HS-27A (cell line): ENCODE data around the gene FRK.
"Not testable (repeated sequence)": the region's sequence is repeated elsewhere in the genome, so short reads cannot be mapped to it uniquely, and the experiment has no call there.

Experiments used
- DNase-seq: peaks from one replicate; pipeline ENCODE4 v3.0.0-alpha.2; 2012; ENCODE audit warnings: low read depth, missing footprints

The FRK gene, protein sequence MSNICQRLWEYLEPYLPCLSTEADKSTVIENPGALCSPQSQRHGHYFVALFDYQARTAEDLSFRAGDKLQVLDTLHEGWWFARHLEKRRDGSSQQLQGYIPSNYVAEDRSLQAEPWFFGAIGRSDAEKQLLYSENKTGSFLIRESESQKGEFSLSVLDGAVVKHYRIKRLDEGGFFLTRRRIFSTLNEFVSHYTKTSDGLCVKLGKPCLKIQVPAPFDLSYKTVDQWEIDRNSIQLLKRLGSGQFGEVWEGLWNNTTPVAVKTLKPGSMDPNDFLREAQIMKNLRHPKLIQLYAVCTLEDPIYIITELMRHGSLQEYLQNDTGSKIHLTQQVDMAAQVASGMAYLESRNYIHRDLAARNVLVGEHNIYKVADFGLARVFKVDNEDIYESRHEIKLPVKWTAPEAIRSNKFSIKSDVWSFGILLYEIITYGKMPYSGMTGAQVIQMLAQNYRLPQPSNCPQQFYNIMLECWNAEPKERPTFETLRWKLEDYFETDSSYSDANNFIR

DNA sequence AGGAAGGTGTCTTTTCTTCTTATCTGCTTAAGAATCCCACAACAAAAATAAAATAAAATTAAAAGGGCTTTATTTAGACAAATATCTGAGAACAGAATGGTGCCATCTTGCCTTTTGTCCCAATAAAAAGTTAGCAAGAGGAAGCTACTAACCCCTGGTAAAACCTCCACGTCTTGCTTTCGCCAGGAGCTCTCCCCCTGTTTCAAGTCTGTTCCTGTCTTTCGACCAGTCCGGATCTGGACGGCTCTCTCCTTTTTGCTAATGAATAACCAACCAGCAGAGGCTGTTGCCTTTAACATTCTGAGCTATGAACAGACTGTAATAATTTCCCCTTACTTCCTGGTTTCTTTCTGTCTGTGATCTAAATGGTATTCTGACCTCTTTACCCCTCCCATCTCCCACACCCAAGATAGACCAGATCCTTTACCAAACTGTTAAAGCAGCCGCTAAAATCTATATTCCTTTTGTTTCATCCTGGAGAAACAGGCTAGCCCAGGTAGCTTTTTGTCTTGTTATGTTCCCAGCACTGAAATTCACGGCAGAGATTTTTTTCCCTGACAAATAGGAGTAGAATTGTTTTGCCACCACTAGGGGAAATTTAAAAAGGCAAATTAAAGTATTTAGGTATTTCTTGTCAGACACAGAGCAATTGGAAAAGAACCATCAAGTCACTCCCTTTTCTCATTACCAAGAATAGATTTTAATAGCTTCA, at the start of gene FRK:
FRK (minus strand) TSS at position 320 of the 712 bp plus-strand sequence. CDS start 580 bp downstream, outside the sequence.
- no peak for DNase-seq

DNA sequence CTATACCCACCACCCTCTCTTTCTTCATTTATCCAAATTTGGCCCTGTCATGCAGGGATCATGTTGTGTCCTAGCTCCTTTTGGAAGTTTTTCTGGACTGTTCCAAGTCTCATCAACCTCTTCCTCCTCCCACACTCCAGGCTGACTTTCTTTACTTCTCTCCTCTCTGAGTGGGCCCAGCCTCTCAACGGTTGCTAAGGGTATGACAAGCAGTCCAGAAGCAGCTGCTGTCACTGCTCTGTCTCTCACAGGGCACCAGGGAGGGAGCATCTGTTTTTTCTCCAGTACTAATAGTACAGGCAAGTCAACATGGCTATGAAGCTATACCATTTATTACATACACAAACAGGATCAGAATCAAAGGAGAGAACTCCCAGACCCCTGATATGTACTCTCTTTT, 48.1 kb upstream of the FRK start:
- DNase-seq, result no peak

DNA sequence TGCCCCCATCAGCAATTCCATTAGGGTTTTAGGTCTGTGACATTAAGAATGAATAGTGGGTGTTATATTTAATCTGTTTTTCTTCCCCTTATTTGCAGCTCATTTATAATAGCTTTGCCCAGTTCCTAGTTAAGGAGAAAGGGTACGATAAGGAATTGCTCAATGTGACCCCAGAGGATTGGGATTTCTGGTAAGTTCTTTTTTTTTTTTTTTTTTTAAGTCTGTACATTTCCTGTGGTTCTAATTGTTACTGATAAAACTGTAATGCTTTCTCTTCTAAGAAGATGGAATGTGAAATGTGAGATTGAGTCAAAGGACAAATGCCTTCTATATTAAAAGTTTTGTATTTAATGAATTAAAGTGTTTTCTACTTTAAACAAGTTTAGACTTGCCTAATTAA, 45.5 kb upstream of the FRK start:
- no peak for DNase-seq

DNA sequence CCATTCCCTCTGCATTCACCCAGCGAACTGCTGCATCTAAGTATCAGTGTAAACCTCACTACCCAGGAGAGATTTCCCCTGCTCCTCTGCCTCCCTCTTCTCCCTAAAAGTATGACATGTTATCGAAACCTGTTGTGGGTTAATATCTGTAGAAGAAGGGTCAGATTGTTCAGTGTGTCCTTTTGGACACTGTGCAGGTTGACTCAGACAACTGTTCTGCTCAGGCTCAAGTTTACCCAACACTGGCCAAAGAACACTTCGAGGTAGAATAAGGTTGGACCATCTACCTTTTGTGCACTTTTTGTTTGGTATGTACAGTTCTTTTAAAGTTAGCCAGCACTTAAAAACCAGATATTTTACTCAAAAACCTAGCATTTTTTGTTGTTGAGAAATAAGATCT, 44.6 kb upstream of the FRK start:
- DNase-seq, result no peak

DNA sequence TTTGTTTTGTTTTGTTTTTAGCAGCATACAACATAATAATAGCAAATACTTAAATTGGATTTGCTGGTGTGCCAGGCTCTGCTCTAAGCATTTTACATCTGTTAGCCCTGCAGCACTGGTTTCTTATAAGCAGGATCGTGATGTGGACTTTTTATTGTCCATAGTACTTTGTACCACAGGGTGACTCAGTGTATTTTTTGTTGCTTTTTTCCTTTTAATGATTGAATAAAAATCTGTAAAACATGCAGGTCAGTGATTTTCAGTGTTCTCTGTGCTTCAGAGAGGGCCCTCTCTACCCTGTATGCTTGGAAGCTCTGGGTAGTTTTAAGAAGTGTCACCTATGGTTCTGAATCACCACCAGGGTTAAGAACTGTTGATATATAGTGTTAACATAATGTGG, 43.9 kb upstream of the FRK start:
- DNase-seq, result no peak

DNA sequence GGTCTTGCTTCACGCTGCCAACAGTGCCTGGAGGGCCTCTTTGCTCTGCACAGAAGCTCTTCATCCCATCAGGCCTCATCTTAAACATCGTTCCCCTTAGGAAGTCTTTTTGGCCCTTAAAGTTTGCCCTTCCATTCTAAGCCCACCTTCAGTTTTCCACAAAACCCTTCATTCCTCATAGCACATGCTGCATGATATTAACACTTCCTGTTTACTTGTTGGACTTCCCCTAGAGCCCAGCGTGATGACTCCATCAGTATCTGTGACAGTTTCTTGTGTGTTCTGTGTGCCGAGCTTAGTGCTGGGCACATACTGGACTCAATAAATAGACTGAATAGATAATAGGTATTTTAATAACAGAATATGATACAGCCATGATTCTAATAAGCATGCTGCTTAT, 42.2 kb upstream of the FRK start:
- no peak for DNase-seq

DNA sequence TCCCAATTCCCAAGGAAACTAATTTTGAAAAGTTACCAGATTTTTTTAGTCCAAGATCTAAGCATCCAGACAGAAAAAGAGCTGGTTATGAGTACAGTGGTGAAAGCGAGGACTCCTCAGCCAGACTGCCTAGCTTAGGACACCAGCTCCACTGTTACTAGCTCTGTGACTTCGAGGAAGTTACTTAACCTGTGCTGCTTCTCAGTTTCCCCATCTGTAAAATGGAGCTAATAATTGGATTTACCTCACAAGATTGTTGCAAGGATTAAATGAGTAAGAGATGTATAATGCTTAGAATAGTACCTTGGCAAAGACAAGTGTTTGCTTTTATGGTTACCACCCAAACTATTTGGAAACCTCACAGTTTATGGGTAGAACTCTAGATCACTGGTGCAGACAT, 41.1 kb upstream of the FRK start:
- DNase-seq, result no peak

DNA sequence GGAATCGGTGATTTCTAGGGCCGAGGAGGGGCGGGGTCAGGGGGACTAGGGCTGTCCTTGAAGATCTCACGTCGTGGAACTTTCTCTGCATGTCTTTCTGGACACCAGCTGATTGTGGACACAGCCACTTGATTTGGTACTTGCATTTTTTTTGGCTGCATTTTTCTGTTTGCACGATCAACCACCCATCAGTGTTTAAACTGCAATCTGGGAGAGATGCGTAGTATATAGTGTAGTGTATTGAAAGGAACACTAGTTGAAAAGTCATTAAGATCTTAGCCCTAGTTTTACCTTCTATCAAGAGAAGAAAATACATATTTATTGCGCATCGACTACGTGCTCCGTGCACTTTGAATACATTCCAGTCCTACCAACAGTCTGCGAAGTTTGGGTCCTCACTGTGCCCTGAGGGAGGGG, 40.6 kb upstream of the FRK start:
- no peak for DNase-seq

DNA sequence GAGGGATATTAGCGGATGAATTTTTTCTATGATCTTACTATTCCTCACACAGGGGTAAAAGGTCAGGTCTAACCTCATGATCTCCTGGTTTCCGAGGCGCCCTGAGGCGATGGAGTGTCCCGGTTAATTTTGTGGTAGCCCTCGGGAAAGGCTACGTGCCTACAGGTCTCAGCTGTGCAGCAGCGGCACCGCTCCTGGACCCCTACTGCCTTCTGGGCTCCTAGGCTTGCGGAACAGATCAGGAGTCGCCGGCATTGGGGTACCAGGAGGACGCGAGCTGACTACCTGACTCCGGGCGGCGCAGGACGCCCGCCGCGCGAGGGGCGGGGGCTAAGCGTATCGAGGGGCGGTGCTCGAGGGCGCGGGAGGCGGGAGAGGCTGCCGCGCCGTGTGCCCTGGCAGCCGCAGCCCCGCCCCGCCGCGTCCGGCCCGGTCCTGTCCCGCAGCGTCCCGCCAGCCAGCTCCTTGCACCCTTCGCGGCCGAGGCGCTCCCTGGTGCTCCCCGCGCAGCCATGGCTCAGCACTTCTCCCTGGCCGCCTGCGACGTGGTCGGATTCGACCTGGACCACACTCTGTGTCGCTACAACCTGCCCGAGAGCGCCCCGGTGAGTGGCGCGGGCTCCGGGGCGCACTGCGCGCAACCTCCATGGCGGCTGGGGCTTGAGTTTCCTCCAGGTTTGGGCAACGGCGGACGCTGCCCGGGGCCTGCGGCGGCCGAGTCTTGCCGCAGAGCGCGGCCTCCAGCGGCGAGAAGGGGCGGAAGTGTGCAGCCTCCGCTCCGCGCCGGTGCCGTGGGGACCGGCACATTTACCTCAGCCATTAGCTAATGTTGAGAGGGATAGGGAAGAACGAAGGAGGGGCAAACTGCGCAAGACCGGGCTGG, 40.0 kb upstream of the FRK start, which contains the start of gene NT5DC1:
NT5DC1 (plus strand) TSS at position 435 of the 883 bp plus-strand sequence; CDS start at position 513, 78 bp downstream.
- peak; percentile 61 for DNase-seq

DNA sequence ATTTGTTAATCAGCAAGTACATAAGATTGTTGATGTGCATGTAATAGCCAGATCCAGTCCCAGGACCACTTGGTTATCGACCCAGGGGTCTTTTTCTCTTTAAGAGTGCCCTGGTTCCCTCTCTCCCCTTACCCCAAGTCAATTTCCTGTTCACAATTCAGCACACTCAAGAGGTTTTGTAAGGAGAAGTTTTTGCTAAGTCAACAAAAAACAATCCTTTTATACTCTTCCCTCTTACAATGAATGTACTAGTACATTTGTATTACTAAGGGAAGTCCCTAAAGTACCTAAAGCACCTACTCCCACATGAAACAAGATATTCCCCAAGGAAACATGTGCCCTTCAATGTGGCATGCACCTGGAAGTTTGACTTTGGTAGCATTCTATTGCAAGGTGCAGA, 38.3 kb upstream of the FRK start:
- DNase-seq, result no peak

DNA sequence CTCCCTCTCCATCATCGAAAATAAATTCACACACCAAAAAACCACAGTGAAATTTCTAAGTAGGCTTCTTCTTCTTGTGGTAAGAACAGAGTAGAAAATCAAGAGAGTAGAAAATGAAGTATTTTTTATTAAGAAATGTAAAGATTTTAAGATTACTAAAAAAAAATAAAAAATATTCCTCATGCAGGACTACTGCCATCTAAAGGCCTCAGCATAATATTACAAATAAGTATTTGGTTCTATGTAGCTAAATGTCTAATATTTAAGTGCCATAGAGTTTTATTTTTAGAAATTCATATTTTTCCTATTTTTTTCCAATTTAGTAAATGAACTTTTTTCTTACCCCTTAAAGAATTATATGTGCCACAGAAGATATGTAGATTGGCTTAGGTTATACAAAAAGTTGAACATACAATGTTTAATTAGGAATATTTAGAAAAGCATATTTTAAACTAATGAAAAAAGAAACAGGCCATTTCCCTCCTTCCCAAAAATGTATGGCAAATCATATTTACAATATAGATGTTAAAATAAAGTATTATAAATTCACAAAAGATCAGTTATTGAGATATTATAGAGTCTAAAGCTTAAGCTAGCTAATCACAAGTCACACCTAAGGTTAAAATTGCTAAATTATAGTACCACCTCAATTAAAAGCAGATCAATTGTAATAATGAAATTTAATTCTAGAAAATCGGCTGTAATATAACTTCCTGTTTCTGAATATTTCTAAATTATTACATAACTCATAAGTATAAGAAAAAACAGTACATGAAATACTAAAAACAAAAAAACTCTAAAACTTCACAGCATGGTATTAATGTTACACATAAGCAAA, 36.5 kb upstream of the FRK start:
- no peak for DNase-seq

DNA sequence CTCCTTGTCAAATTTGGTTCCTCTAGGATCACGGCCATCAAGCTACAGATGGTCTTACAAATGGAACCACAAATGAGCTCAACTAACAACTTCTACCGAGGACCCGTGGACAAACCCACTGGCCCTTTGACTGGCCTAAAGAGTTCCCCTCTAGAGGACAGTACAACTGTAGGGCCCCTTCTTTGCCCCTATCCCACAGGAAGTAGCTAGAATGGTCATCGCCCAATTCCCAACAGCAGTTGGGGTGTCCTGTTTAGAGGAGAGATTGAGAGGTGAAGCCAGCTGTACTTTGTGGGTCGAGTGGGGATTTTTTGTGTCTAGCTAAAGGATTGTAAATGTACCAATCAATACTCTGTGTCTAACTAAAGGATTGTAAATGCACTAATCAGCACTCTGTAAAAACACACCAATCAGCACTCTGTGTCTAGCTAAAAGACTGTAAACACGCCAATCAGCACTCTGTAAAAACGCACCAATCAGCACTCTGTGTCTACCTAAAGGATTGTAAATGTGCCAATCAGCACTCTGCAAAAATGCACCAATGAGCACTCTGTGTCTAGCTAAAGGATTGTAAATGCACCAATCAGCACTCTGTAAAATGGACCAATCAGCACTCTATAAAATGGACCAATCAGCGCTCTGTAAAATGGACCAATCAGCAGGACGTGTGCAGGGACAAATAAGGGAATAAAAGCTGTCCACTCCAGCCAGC, 35.5 kb upstream of the FRK start:
- not testable (repeated sequence) for DNase-seq

DNA sequence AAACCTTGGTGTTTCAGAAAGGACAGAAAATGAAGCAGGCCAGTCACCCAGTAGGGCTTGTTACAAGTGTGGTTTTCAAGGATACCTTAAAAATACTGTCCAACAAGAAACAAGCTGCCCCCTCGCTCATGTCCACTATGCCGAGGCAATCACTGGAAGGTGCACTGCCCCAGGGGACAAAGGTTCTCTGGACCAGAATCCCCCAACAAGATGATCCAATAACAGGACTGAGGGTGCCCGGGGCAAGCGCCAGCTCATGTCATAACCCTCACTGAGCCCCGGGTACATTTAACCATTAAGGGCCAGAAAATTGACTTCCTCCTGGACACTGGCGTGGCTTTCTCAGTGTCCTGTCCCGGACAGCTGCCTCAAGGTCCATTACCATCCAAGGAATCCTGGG, 33.4 kb upstream of the FRK start:
- DNase-seq, result no peak

DNA sequence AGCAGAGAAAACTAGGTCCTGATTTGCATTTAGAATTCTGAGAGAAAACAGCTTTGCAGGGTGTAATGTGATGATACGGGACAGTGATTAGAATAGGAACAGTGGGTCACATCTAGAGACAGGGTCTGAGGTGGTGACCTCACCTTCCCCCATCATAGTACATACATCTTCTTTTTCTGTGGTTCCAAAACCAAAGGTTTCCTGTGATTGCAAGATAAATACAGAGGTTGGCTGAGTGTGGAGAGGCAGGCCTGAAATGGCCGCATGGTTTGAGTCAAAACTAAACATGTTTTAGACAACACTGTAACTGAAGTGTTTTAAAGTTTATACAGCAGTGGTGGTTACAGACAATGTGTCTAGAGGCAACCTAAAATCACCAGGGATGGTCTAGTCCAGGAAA, 29.6 kb upstream of the FRK start:
- DNase-seq, result no peak

DNA sequence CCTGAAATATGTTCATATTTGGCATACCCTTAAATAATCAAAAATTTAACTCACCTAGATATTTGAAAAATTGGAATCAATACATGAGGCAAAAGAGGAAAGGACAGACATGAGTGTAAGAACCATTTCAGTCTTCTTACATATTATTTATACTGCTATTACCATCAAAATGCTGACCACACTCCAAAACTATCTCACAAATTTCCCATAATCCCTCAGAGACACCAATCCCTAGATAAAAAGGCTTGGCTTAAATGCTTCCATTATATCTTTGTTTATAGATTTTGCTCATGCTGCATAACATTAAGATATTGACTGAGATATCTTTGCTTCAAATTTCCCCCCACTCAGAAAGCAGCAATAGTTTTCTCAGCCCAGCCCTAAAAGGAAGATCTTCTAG, 28.3 kb upstream of the FRK start:
- DNase-seq, result no peak

DNA sequence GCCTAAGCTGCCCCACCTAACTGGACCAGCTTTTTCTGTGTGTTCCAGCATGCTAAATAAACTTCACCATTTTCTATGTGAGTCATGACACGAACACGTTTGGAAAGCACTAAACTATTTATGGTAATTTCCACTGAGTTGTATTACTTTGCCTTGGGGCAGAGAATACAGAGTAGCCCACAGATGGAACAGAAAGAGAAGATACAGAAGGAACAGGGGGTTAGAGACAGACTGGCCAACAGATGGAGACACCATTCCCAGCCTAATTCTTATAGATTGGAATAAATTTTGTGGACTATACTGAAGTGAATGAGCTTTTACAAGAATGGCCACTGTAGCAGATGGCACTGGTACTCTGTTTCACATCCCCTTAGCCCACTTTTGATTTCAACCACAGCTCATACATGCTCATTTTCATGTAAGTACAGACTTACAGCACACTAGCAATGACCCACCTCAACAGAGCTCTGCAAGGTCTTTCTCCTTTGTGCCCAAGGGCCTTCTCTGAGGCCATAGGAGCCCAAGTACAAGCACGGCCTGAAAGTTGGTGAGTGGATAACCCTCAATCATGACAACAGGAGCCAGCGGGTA, 26.8 kb upstream of the FRK start:
- DNase-seq, result no peak

DNA sequence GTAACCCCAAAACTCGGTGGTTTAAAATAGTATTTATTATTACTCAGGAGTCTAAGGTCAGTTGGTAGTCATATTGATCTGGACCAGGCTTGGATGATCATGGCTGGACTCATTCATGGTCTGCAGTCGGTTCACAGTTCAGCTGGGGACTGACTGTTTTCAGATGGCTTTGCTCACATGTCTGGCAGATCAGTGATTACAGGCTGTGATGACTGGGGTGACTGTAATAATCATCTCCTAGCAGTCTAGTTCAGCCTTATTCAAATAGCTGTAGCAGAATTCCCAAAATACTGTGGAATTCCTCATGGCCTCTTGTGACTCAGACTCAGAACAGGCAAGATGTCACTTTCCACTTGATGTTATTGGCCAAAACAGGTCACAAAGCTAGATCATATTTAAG, 23.6 kb upstream of the FRK start:
- DNase-seq, result no peak

DNA sequence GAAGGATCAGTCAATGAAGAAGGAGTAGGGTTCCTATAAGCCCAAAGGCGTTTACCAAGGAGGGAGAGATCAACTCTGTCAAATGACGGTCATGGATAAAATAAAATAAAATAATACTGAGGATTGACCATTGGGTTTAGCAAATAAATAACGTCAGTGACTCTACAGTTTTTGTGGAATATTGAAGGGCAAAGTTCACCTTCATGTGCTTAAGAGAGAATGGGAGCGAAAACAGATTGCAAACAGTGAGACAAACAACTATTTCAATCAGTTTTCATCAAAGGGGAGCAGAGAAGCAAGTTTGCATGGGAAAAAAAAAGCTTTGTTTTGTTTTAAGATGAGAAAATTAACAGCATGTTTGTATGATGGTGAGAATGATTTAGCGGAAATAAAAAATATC, 22.4 kb upstream of the FRK start:
- DNase-seq, result no peak

DNA sequence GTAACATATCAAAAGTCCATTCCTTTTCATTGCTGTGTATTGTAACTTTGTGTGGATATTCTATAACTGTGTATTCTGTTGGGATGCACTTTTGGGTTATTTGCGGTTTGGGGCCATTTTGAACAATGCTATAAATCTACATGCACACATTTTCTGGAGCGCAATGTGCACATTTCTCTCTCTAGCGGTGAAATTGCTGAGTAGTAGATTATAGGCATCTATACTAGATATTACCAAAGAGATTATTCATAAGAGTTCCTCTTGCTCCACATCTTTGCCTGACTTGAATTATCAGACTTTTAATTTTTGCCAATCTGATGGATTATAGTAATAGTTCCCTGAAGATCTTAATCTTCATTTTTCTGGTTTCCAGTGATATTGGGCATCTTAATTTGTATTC, 18.3 kb upstream of the FRK start:
- no peak for DNase-seq

DNA sequence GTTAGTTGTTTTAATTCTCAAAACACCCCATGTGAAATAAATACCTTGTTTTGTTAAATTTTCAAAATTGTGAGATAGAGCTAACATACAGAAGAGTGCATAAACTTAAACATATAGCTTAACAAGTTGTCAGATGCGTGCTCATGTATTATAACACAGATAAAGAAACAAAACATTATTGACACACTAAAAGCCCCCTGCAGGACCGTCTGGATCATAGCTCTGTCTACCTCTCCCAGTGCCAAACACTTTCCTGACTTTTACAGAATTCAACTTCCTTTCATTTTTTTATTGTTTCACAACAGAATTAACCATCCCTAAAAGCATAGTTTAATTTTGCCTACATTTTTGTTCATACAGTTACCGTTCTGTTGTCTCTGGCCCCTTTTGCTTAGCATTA, 17.8 kb upstream of the FRK start:
- DNase-seq, result no peak
